NCI-H69 (cell line): ENCODE measurements around the gene IGSF21.

Experiments used
- DNase-seq: peaks from one replicate; lab custom pipeline; 2025; lab: John Stamatoyannopoulos, UW

Gene IGSF21

DNA sequence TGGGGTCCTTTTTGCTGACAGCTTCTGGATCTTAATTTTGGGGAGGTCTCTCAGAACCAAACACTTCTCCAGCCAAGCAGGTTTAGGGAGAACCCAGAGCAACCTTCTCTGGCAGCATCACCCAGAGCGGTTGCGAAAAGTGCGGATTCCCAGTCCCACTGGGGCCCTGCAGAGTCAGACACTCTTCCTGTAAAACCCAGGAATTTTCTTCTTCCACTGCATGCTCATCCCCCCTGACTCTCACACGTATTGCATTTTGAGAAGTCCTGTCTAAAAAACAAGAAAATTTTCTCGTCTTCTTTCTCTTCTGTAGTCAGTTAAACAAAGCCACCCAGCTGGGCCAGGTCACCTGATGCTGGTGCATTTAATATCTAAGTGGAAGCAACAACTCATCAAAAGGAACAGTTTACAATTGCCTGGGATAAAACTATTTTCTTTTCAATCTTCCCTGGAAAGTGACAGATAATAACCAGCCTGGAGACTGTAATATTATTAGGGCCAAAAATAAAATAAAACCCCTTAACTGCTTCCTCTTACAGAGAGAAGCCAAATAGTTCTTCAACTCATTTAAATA, 156.0 kb downstream of the IGSF21 start:
- DNase-seq = no peak

DNA sequence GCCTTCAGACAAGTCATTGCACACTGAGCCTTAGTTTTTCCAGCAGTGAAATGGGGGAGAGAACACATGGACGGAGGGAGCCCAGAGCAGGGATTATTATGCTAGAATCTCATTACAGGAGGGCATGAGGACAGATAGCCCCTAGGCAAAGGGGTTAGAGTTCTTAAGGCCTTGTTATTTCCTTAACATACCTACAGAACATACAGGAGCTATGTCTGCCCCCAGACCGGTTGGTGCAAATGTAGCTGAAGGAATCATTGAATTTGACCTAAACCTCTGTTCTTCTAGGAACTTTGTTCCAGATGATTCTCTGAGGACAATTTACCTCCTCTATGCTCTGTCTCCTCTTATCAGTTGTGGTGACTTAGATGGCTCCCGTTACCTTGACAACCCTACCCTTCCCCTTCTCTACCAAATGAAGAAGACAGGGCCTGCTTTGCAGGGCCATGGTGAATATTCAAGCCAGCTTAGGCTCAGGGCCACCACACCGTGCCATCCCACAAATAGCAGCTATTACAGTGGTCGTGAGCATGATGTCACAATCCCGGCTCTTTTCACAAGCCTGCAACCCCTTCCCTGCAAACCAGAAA, 156.9 kb downstream of the IGSF21 start:
- no peak for DNase-seq

- no peak for DNase-seq
Measured at GRCh38 chr1:18265641-18266040, 158.0 kb downstream of the IGSF21 start.

GRCh38 chr1:18266391-18266790, 158.8 kb downstream of the IGSF21 start:
- no peak for DNase-seq

DNA sequence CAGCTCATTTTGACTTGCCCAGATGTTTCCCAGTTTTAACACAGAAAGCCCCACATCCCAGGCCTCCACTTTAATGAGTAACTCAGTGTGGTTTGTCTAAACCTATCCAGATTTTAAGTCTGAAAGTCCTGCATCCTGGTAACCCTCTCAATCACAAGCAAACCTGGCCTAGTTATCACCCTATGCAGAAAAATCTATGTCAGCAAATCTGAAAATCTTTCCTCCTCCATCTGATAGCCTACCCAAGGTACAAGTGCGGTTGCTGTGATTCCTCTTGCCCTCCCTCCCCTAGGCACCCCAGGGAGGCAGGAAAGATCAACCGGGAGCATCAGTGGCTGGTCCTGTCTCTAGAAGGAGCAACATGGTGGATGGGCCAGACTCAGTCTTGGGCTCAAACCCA, 163.7 kb downstream of the IGSF21 start:
- DNase-seq = no peak

DNA sequence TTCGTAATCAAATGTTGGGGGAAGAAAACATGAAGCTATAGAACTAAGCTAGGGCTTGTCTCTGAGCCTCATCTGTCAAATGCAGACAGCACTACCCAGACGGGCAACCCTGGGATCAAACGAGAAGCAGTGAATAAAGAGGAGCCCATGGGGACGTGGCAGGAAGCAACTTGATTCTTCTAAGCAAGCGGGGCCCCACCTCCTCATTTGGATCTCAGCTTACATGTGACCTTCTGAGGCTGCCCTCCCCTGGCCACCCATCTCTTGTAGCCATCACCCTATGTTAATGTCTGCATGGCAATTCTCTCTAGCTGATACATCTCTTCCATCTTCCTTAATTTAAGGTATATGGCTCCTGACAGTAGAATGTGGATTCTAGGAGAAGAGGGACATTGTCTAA, 171.3 kb downstream of the IGSF21 start:
- peak; percentile 66 for DNase-seq

DNA sequence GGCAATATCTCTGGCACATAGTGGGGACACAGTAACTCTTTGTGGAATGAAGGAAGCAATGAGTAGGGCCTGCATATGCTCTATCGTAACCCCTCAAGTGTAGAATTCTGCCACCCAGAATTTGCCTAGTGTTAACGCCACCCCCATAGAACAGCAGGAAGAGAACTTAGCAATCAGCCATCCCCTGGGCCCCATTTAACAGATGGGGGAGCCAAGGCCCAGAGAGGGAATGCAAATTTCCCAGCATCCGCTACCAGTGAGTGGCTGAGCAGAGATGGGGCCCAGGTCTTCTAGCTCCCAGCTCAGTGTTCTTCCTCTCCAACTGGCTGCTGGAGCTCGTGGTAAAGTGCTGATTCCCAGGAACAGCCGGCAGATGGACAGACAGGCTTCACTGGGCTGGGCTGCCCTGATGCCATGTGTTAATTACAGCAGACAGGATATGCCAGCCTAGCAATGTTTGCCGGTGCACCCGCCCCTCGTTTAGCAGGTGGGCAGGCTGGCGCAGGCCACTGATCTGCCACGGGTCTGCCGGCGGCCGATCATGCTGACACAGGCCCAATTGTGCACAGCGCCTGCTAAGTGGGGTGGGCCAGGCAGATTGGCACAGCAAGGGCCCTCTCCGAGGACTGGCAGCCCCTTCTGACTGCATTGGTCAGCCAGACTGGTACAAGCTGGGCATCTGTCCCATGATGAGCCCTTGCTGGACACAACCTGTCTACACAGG, 171.9 kb downstream of the IGSF21 start:
- DNase-seq = peak; percentile 88

GRCh38 chr1:18280956-18281355, 173.4 kb downstream of the IGSF21 start:
- DNase-seq = no peak

GRCh38 chr1:18282851-18283600, 175.4 kb downstream of the IGSF21 start:
- DNase-seq = peak; percentile 92

- DNase-seq = no peak
Measured at GRCh38 chr1:18283601-18284385, 176.2 kb downstream of the IGSF21 start.

DNA sequence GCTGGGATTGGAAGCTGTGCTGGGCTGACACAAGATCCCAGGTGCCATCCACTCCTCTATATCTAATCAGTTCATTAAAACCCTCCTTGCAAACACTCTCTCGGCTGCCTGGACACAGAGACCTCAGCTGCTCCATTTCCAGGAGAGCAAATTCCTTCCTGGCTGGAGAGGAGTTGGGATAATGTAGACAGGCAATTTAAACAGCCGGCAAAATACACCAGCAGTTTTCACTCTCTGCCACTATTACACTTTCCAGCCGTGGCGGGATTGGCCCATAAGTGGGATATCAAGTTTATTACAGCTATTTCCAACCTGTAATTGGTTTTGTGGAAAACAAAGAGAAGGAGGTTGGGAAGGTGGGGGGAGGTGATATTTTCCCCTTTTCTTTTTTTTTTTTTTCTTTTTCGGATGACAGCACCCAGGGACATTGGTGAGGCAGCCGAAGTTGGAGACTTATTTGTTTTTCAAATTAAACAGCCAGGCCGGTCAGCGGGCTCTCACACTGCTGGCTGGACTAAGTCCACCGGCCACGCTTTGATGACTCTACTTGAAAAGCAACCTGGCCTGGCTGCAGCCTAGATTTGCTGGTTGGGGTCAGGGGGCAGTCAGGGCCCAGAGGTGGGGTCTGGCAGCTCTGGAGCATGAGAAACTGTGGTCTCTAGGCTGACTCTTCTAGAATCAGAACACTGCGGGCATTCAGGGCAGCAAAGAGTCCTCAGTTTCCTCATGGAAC, 177.4 kb downstream of the IGSF21 start:
- peak; percentile 74 for DNase-seq

DNA sequence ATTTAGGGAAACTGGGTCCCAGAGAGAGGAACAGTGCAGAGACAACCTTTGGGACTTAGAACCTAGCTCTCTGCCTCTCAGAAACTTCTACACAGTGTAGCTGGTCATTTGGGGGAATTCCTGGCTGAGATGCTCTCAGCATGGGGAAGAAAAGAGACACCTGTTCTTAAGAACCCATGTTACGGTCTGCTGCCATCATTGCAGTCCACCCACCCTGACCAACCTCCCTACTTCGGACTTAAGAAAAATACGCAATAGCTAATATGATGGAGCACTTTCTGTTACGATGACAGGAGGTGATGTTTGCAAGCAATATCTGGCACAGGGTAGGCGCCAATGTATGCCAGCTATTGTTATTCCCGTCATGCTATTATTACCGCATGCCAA, 177.9 kb downstream of the IGSF21 start:
- peak; percentile 19 for DNase-seq

GRCh38 chr1:18288722-18289121, 181.1 kb downstream of the IGSF21 start:
- DNase-seq = peak; percentile 11

GRCh38 chr1:18289597-18289996, 182.0 kb downstream of the IGSF21 start:
- DNase-seq = no peak

GRCh38 chr1:18290740-18291412, 183.3 kb downstream of the IGSF21 start:
- DNase-seq = no peak

DNA sequence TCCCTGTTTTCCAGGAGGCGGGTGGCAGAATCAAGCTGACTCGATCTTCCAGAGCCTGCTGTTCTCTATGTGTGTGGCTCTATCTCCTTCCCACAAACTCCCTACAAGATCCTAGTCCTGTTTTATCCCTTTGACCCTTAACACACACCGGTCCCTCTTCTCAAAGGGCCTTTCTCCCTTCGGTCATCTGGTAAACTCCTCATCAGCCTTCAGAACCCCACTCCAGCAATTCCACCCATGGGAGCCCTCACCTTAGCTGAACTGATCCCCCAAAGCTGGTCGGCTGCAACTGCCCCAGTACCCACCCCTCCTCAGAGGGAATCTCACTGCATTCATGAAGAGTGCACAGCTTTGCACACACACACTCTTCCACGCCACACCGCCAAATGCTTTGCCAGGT, 184.9 kb downstream of the IGSF21 start:
- DNase-seq = no peak

- DNase-seq = peak; percentile 83
Measured at GRCh38 chr1:18293291-18293690, 185.7 kb downstream of the IGSF21 start.

DNA sequence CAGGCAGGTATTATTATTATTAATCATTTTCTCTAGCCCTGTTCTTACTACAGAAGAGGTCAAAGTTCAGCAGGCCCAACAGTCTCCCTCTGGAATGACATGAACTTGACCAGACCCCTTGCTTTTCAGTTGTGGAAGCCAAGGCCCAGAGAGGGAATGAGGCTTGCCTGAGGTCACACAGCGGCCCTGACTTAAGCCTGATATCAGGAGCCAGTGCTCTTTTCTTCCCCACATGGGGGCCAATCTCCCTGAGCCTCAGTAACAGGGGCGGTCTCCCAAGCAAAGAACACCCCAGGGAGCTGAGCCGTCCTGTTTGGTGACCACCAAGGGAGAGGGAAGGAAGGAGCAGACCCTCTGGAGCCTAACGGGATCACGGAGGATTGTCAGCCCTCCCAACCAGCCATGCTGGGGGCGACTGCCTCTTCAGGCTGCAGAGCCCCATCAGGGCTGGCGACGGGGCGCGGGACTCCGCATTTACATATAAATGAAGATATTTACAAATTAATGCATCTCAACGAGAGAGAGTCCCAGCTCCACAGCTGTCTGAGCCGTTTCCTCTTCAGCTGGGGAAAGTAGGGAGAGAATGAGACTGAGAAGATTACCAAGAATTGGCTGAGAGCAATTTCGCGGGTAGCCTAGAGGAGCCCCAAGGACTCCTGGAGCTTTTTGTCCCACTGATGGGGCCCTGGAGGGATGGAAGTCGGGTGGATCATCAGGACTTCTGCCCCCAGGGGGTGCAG, 187.0 kb downstream of the IGSF21 start:
- no peak for DNase-seq

DNA sequence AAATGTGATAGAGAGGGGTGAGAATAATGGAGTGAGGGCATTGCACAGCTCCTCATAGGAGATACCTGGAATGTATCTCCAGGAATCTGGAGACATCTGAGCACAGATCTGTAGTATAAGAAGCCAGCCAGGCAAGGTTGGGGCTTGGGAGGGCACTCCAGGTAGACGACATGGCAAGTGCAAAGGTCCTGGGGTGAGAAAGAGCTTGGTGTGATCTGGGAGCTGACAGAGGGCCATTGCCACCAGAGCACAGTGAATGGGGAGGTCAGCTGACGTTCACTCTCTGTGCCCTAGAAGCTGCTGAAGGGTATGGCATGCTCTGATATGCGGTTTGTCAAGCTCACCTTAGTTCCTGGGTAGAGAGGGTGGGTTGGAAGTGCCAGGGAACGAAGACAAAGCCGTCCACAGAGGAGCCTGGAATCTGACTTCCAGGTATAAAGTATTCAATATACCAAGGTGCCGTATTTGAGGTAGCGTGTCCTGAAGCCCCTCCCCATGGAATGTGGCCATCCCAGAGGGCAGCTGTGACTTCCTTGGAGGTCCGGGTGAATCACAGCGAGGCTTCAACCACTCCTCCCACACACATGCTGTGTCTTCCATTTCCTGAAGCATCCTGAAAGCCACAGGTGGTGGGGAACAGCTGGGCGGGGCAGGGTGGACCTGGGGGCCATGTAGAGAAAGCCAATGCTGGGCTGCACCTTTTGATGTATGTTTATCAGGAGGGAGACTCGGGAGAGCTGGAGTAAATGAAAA, 190.5 kb downstream of the IGSF21 start:
- peak; percentile 11 for DNase-seq
